Thyroid gland (tissue), 4 donors: ENCODE results near the gene CUTA. TPM values are rescaled to one million over a fixed set of nuclear protein-coding genes. Genes with fewer than 3 reads are reported as not detected.

Source experiments
- DNase-seq, 2 donors: peaks; one replicate each; pipeline ENCODE4 v3.0.0-alpha.2; 2019
- H3K27ac ChIP-seq, 3 donors: fragments of 200-600 bp; sonication (generic); 1 replicate in 2 of 3; 2 replicates in 1 of 3; pipeline ENCODE4 v1.5.1; 2016 to 2019; ENCODE audit warnings: mild to moderate bottlenecking in 1 of 3, moderate library complexity in 1 of 3
- H3K27me3 ChIP-seq: fragments of 200-600 bp; sonication (generic); one replicate; pipeline ENCODE4 v1.5.1; 2019
- H3K36me3 ChIP-seq, 2 donors: fragments of 200-600 bp; sonication (generic); one replicate each; pipeline ENCODE4 v1.5.1; 2016 to 2019
- H3K4me1 ChIP-seq, 2 donors: fragments of 200-600 bp; sonication (generic); one replicate each; pipeline ENCODE4 v1.5.1; 2017 to 2019
- H3K4me3 ChIP-seq, 3 donors: fragments of 200-600 bp; sonication (generic); replicated peaks in 1 of 3; 1 replicate in 2 of 3; 2 replicates in 1 of 3; pipeline ENCODE4 v1.5.1; 2016; ENCODE audit warnings: mild to moderate bottlenecking in 1 of 3
- H3K9me3 ChIP-seq: fragments of 200-600 bp; sonication (generic); one replicate; pipeline ENCODE4 v1.5.1; 2017
- POLR2A ChIP-seq, 2 donors: fragments of 450-650 bp; IDR thresholded peaks; one replicate each; pipeline ENCODE4 v1.6.1; 2017; ENCODE audit warnings: antibody characterized with exemption in 2 of 2, mild to moderate bottlenecking in 2 of 2, moderate library complexity in 1 of 2
- WGBS, 2 donors: methylation state at CpG; one replicate each; pipeline ENCODE4 v1.1.5; 2017; 5-methylcytosine and 5-hydroxymethylcytosine counted together
- intact Hi-C: fragments of 100-400 bp; cut with DNase I; formaldehyde crosslinking; loops from one replicate; pipeline ENCODE4 v1.15.1; 2023
- total RNA-seq, 4 donors: library from RNA; depleted of rRNA; stranded (reverse); fragments of >200 nt; gene quantifications; one replicate each; pipeline ENCODE4 v1.2.3, GENCODE V29; 2016
- TF ChIP-seq, protein P1 (sequence below), 6 experiments: fragments of 200-600 bp in 3 of 6; fragments of 450-650 bp in 3 of 6; sonication (generic) in 3 of 6; IDR thresholded peaks; one replicate each; pipeline ENCODE4 v1.5.1; 2016 to 2019; ENCODE audit warnings: antibody characterized with exemption in 6 of 6, mild to moderate bottlenecking in 2 of 6, inconsistent platforms in 1 of 6, moderate library complexity in 1 of 6

The CUTA gene
- total RNA-seq, 4 donors from 2014 or later = 165 to 296 (median 257) TPM

- no peak for DNase-seq
- no peaks in the 10 kb centered on the region for H3K27me3 ChIP-seq
- TF ChIP-seq, protein P1, sequence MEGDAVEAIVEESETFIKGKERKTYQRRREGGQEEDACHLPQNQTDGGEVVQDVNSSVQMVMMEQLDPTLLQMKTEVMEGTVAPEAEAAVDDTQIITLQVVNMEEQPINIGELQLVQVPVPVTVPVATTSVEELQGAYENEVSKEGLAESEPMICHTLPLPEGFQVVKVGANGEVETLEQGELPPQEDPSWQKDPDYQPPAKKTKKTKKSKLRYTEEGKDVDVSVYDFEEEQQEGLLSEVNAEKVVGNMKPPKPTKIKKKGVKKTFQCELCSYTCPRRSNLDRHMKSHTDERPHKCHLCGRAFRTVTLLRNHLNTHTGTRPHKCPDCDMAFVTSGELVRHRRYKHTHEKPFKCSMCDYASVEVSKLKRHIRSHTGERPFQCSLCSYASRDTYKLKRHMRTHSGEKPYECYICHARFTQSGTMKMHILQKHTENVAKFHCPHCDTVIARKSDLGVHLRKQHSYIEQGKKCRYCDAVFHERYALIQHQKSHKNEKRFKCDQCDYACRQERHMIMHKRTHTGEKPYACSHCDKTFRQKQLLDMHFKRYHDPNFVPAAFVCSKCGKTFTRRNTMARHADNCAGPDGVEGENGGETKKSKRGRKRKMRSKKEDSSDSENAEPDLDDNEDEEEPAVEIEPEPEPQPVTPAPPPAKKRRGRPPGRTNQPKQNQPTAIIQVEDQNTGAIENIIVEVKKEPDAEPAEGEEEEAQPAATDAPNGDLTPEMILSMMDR (IDR thresholded peaks at IDR 0.05) = peak in 1 of 6 experiments; percentile 21
- no peak for TF ChIP-seq POLR2A (IDR thresholded peaks at IDR 0.05)
- 75 to 85% methylated on average over 11 to 12 of the region's 12 CpGs for WGBS, 2 donors
- H3K4me1 ChIP-seq = peaks cover 19 to 55% of the 10 kb centered on the region in 2 donors
- no peak overlapping the region for H3K27ac ChIP-seq
- intact Hi-C loops = no loop called here
- H3K4me3 ChIP-seq = no peak overlapping the region
- peaks cover 31 to 32% of the 10 kb centered on the region in 2 donors for H3K36me3 ChIP-seq
- H3K9me3 ChIP-seq = no peaks in the 10 kb centered on the region
These were observed 3.2 kb downstream of the CUTA start for GRCh38 chr6:33414592-33415271.

- TF ChIP-seq, protein P1 (IDR thresholded peaks at IDR 0.05) = no peak
- no peak for TF ChIP-seq POLR2A (IDR thresholded peaks at IDR 0.05)
- Histone ChIP-seq H3K36me3 (peaks cover 31 to 32% of the 10 kb centered on the region in 2 donors), H3K27me3 (no peaks in the 10 kb centered on the region), H3K27ac (no peak overlapping the region), H3K4me1 (peaks cover 19 to 42% of the 10 kb centered on the region in 2 donors), H3K9me3 (no peaks in the 10 kb centered on the region), H3K4me3 (no peak overlapping the region)
- intact Hi-C loops = no loop called here
- no peak for DNase-seq
- WGBS, 2 donors = 90% methylated on average over 14 of the region's 14 CpGs
These were observed 4.4 kb downstream of the CUTA start for GRCh38 chr6:33413241-33414120.

DNA sequence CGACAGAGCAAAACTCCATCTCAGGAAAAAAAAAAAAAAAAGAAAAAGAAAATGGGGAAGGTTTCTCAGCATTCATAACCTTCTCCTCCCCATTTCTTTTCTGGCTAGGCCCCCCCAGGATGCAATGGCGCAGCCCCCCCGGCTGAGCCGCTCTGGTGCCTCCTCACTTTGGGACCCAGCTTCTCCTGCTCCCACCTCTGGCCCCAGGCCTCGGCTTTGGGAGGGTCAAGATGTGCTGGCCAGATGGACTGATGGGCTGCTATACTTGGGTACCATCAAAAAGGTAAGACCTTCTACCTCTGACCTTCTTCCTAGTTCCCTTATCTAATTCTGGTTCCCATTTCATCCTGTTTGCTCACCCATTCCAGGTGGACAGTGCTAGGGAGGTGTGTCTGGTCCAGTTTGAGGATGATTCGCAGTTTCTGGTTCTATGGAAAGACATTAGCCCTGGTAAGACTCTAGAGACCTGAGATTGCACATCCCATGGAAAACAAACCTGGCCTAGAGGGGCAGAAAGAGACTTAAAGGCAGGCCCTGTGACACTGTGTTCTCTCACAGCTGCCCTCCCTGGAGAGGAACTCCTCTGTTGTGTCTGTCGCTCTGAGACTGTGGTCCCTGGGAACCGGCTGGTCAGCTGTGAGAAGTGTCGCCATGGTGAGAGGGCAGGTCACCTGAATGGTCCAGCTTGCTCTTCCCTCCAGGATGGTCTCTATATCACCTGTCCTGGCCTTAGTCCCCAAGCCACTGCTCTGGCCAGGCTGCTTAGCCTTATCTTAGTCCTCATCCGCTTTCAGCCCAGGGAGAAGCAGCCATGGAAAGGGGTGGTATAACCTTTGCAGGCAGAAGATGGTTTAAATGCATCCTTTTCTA is 5.5 kb downstream of the CUTA start:
- H3K27me3 ChIP-seq = no peaks in the 10 kb centered on the region
- intact Hi-C loops = no loop called here
- peaks cover 31 to 32% of the 10 kb centered on the region in 2 donors for H3K36me3 ChIP-seq
- H3K9me3 ChIP-seq = no peaks in the 10 kb centered on the region
- H3K4me3 ChIP-seq = peak overlapping the region in 1 of 3 donors; percentile 100
- no peak for DNase-seq
- TF ChIP-seq, protein P1 (IDR thresholded peaks at IDR 0.05) = no peak
- TF ChIP-seq POLR2A (IDR thresholded peaks at IDR 0.05) = no peak
- H3K4me1 ChIP-seq = peaks cover 17 to 39% of the 10 kb centered on the region in 2 donors
- WGBS, 2 donors = 88 to 92% methylated on average over 10 of the region's 10 CpGs
- peak overlapping the region; percentile 93 to 99 (median 93) for H3K27ac ChIP-seq

DNA sequence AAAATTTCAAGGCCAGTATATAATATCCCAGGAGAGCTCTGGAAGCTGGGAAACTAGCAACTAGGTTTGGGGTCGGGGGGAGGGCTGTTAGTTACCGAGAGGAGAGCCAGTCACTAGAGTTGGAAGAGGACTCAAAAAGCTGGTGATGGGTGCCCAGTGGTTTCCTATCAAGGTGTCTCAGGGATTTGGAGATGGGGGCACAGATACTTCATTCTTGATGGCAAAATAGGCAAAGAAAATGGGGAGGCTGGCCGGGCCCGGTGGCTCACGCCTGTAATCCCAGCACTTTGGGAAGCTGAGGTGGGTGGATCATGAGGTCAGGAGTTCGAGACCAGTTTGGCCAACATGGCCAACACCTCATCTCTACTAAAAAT is 6.3 kb downstream of the CUTA start:
- DNase-seq = no peak
- Histone ChIP-seq H3K4me1 (peaks cover 10 to 32% of the 10 kb centered on the region in 2 donors), H3K4me3 (peak overlapping the region in 2 of 3 donors; percentile 80 to 100), H3K27ac (peak overlapping the region; percentile 93 to 99 (median 93)), H3K36me3 (peaks cover 31 to 32% of the 10 kb centered on the region in 2 donors), H3K27me3 (no peaks in the 10 kb centered on the region), H3K9me3 (no peaks in the 10 kb centered on the region)
- 52 to 59% methylated on average over 6 of the region's 6 CpGs for WGBS, 2 donors
- intact Hi-C loops = no loop called here
- TF ChIP-seq POLR2A (IDR thresholded peaks at IDR 0.05) = no peak
- TF ChIP-seq, protein P1 (IDR thresholded peaks at IDR 0.05) = no peak
